H9 (cell line): Measurements from ENCODE around the gene EFHD2. TPM values are rescaled to one million over a fixed set of nuclear protein-coding genes. Genes with fewer than 3 reads are reported as not detected.
A peak's percentile ranks its signal among the peaks of the same experiment; 100 is the strongest.

Experiments
- DNase-seq: peaks from one replicate; pipeline ENCODE4 v3.0.0-alpha.2; 2017
- H2AFZ ChIP-seq: one replicate; pipeline ENCODE4 v1.6.1; 2013; ENCODE audit warnings: mild to moderate bottlenecking, low read length, control low read depth, moderate library complexity
- H2AK5ac ChIP-seq: 2 replicates; pipeline ENCODE4 v1.6.1; 2013; ENCODE audit warnings: low read length, control low read depth, mixed read lengths; ENCODE audit not compliant: insufficient read length
- H2BK120ac ChIP-seq: one replicate; pipeline ENCODE4 v1.6.1; 2013; ENCODE audit warnings: low read depth, mild to moderate bottlenecking, low read length, control low read depth, inconsistent platforms; ENCODE audit not compliant: poor library complexity, severe bottlenecking
- H2BK12ac ChIP-seq: 2 replicates; pipeline ENCODE4 v1.6.1; 2013; ENCODE audit warnings: low read length, control low read depth, mixed read lengths, low read depth; ENCODE audit not compliant: insufficient read length
- H2BK15ac ChIP-seq: 2 replicates; pipeline ENCODE4 v1.6.1; 2013; ENCODE audit warnings: low read depth, low read length, control low read depth
- H2BK20ac ChIP-seq: one replicate; pipeline ENCODE4 v1.6.1; 2013; ENCODE audit warnings: low read depth, mild to moderate bottlenecking, low read length, control low read depth, inconsistent platforms; ENCODE audit not compliant: poor library complexity, severe bottlenecking
- H2BK5ac ChIP-seq: 2 replicates; pipeline ENCODE4 v1.6.1; 2013; ENCODE audit warnings: low read length, control low read depth, mixed read lengths; ENCODE audit not compliant: insufficient read length
- H3K14ac ChIP-seq: 2 replicates; pipeline ENCODE4 v1.6.1; 2013; ENCODE audit warnings: low read length, control low read depth; ENCODE audit not compliant: insufficient read depth
- H3K18ac ChIP-seq: 2 replicates; pipeline ENCODE4 v1.6.1; 2013; ENCODE audit warnings: low read depth, mild to moderate bottlenecking, mixed read lengths, low read length, control low read depth; ENCODE audit not compliant: insufficient read length
- H3K23ac ChIP-seq: 2 replicates; pipeline ENCODE4 v1.6.1; 2013; ENCODE audit warnings: low read length, control low read depth, mixed read lengths, low read depth; ENCODE audit not compliant: insufficient read length
- H3K23me2 ChIP-seq: 2 replicates; pipeline ENCODE4 v1.6.1; 2013; ENCODE audit warnings: low read depth, mild to moderate bottlenecking, mixed read lengths, low read length, control low read depth; ENCODE audit not compliant: insufficient read length, poor library complexity, severe bottlenecking
- H3K27ac ChIP-seq: 2 replicates; pipeline ENCODE4 v1.5.1; 2013; ENCODE audit warnings: low read length, control low read depth, mixed read lengths, low read depth; ENCODE audit not compliant: insufficient read length
- H3K27me3 ChIP-seq: 2 replicates; pipeline ENCODE4 v1.6.1; 2013; ENCODE audit warnings: low read length, control low read depth, inconsistent platforms; ENCODE audit not compliant: insufficient read depth
- H3K4ac ChIP-seq: 2 replicates; pipeline ENCODE4 v1.6.1; 2013; ENCODE audit warnings: low read depth, mild to moderate bottlenecking, control low read depth, inconsistent platforms, low read length, moderate library complexity
- H3K4me1 ChIP-seq: 2 replicates; pipeline ENCODE4 v1.6.1; 2013; ENCODE audit warnings: low read length, control low read depth, inconsistent platforms; ENCODE audit not compliant: insufficient read depth
- H3K4me2 ChIP-seq: 2 replicates; pipeline ENCODE4 v1.6.1; 2013; ENCODE audit warnings: low read length, control low read depth, mixed read lengths; ENCODE audit not compliant: insufficient read length, insufficient read depth
- H3K56ac ChIP-seq: 2 replicates; pipeline ENCODE4 v1.6.1; 2013; ENCODE audit warnings: low read depth, mild to moderate bottlenecking, mixed read lengths, low read length, control low read depth; ENCODE audit not compliant: insufficient read length
- H3K79me1 ChIP-seq: 2 replicates; pipeline ENCODE4 v1.6.1; 2013; ENCODE audit warnings: low read depth, mild to moderate bottlenecking, moderate library complexity, low read length, control low read depth, inconsistent platforms; ENCODE audit not compliant: insufficient read depth, poor library complexity, severe bottlenecking
- H3K79me2 ChIP-seq: 2 replicates; pipeline ENCODE4 v1.6.1; 2013; ENCODE audit warnings: low read length, control low read depth, inconsistent platforms; ENCODE audit not compliant: insufficient read depth
- H3K9ac ChIP-seq: 2 replicates; pipeline ENCODE4 v1.6.1; 2013; ENCODE audit warnings: low read length, control low read depth, mixed read lengths; ENCODE audit not compliant: insufficient read length; ENCODE audit errors: extremely low read depth
- H3K9me3 ChIP-seq: one replicate; pipeline ENCODE4 v1.6.1; 2013; ENCODE audit warnings: low read depth, low read length, inconsistent platforms; ENCODE audit not compliant: control insufficient read depth
- H3T11ph ChIP-seq: one replicate; pipeline ENCODE4 v1.6.1; 2013; ENCODE audit warnings: mild to moderate bottlenecking, low read length, control low read depth, inconsistent platforms
- H4K20me1 ChIP-seq: one replicate; pipeline ENCODE4 v1.6.1; 2013; ENCODE audit not compliant: control insufficient read depth, insufficient read length, insufficient read depth
- H4K5ac ChIP-seq: 2 replicates; pipeline ENCODE4 v1.6.1; 2013; ENCODE audit warnings: low read depth, mild to moderate bottlenecking, mixed read lengths, low read length, control low read depth; ENCODE audit not compliant: insufficient read length
- H4K8ac ChIP-seq: replicated peaks from 2 replicates; pipeline ENCODE4 v1.6.1; 2013; ENCODE audit warnings: low read length, control low read depth, mixed read lengths, low read depth; ENCODE audit not compliant: insufficient read length
- H4K91ac ChIP-seq: 2 replicates; pipeline ENCODE4 v1.6.1; 2013; ENCODE audit warnings: low read depth, mild to moderate bottlenecking, moderate library complexity, mixed read lengths, low read length, control low read depth; ENCODE audit not compliant: insufficient read length
- H3K27ac Mint-ChIP-seq, 3 experiments: 2 replicates in 2 of 3; 3 replicates in 1 of 3; pipeline ENCODE4 v1.8.0; 2020 to 2021; ENCODE audit warnings: mixed read lengths in 3 of 3, mild to moderate bottlenecking in 1 of 3, moderate library complexity in 1 of 3
- H3K27me3 Mint-ChIP-seq: 2 replicates; pipeline ENCODE4 v1.8.0; 2021; ENCODE audit warnings: low read depth, mild to moderate bottlenecking, moderate library complexity, mixed read lengths
- H3K36me3 Mint-ChIP-seq, 3 experiments: 2 replicates in 2 of 3; 3 replicates in 1 of 3; pipeline ENCODE4 v1.8.0; 2020 to 2021; ENCODE audit warnings: low read depth in 3 of 3, mixed read lengths in 3 of 3; ENCODE audit not compliant: insufficient read depth in 1 of 3
- H3K4me1 Mint-ChIP-seq, 2 experiments: 2 replicates each; pipeline ENCODE4 v1.8.0; 2020; ENCODE audit warnings: mixed read lengths in 2 of 2
- H3K4me3 Mint-ChIP-seq, 2 experiments: 2 replicates in 1 of 2; 3 replicates in 1 of 2; pipeline ENCODE4 v1.8.0; 2020 to 2021; ENCODE audit warnings: mild to moderate bottlenecking in 2 of 2, mixed read lengths in 2 of 2, moderate library complexity in 1 of 2
- H3K9me3 Mint-ChIP-seq, 2 experiments: 2 replicates in 1 of 2; 3 replicates in 1 of 2; pipeline ENCODE4 v1.8.0; 2020; ENCODE audit warnings: mild to moderate bottlenecking in 2 of 2, mixed read lengths in 2 of 2, moderate library complexity in 1 of 2
- CTCF ChIP-seq: fragments of 200-600 bp; sonication (generic); conservative IDR thresholded peaks from 3 replicates; pipeline ENCODE4 v1.8.0; 2021; ENCODE audit warnings: antibody characterized with exemption, mild to moderate bottlenecking
- WGBS: extraction: QIAGEN DNeasy Blood & Tissue Kit; methylation state at CpG from one replicate; pipeline ENCODE4 v1.1.7; 2013; ENCODE audit warnings: missing lambda C conversion rate, low lambda C conversion rate, mixed read lengths; ENCODE audit not compliant: insufficient read length; ENCODE audit errors: extremely low coverage; 5-methylcytosine and 5-hydroxymethylcytosine counted together
- total RNA-seq: library from RNA; stranded (reverse); gene quantifications from 2 replicates; pipeline ENCODE4 v1.2.1, GENCODE V29; 2021

Gene EFHD2
- total RNA-seq, 1 experiment from 2014 or later, result 16.5 TPM

GRCh38 chr1:15390667-15391066 is 19.0 kb upstream of the EFHD2 start:
- no peak overlapping the region for H4K91ac ChIP-seq
- 0 out of 7 replicates have a peak, but pooled peaks cover 0 to 4% (median 0%) of the 10 kb centered on the region in 3 experiments for H3K36me3 Mint-ChIP-seq
- H3K27me3 Mint-ChIP-seq, result peaks cover 75% of the 10 kb centered on the region
- H3K9me3 Mint-ChIP-seq, result peaks cover 0 to 3% of the 10 kb centered on the region in 2 experiments; a peak in 2 of 5 replicates
- no peak overlapping the region for H3K27ac ChIP-seq
- H2AFZ ChIP-seq, result no peak overlapping the region
- no peaks in the 10 kb centered on the region for H3K79me1 ChIP-seq
- peak; percentile 50 for TF ChIP-seq CTCF
- H2BK15ac ChIP-seq, result no peak overlapping the region
- H3K79me2 ChIP-seq, result no peaks in the 10 kb centered on the region
- H2BK20ac ChIP-seq, result no peak overlapping the region
- no peak overlapping the region for H2AK5ac ChIP-seq
- H3K23ac ChIP-seq, result no peak overlapping the region
- no peaks in the 10 kb centered on the region for H3K9me3 ChIP-seq
- no peaks in the 10 kb centered on the region for H4K20me1 ChIP-seq
- no peak overlapping the region for H4K5ac ChIP-seq
- H3K4me2 ChIP-seq, result no peak overlapping the region
- H4K8ac ChIP-seq, result no peak overlapping the region
- H3K4me3 Mint-ChIP-seq, result no peak overlapping the region
- no peak overlapping the region for H3K56ac ChIP-seq
- H2BK5ac ChIP-seq, result no peak overlapping the region
- peaks cover 38 to 39% of the 10 kb centered on the region in 2 experiments for H3K4me1 Mint-ChIP-seq
- H3K14ac ChIP-seq, result no peak overlapping the region
- WGBS, result no CpG with 5 or more reads among the region's 8 CpGs
- peaks cover 8% of the 10 kb centered on the region; the same call in 1 of the 2 replicates for H3K4me1 ChIP-seq
- H3T11ph ChIP-seq, result no peak overlapping the region
- no peaks in the 10 kb centered on the region for H3K23me2 ChIP-seq
- H3K18ac ChIP-seq, result no peak overlapping the region
- no peak overlapping the region for H2BK120ac ChIP-seq
- peaks cover 4% of the 10 kb centered on the region; the same call in 1 of the 2 replicates for H3K27me3 ChIP-seq
- no peak overlapping the region for H2BK12ac ChIP-seq
- no peak overlapping the region for H3K4ac ChIP-seq
- no peak overlapping the region for H3K27ac Mint-ChIP-seq
- peak; percentile 50 for DNase-seq
- H3K9ac ChIP-seq, result no peak overlapping the region
